Neuronal stem cell (in vitro differentiated cells): ENCODE data around the gene CALM3.

ENCODE experiments used
- DNase-seq: peaks from one replicate; pipeline ENCODE4 v3.0.0-alpha.2; 2013; ENCODE audit warnings: low spot score
- H2AFZ ChIP-seq: one replicate; pipeline ENCODE4 v1.6.1; 2013; ENCODE audit warnings: mild to moderate bottlenecking, low read length, inconsistent platforms
- H2AK5ac ChIP-seq: 2 replicates; pipeline ENCODE4 v1.6.1; 2013; ENCODE audit warnings: low read depth, mild to moderate bottlenecking, inconsistent platforms, low read length, moderate library complexity, mixed read lengths
- H2BK120ac ChIP-seq: 2 replicates; pipeline ENCODE4 v1.6.1; 2013; ENCODE audit warnings: low read depth, mild to moderate bottlenecking, inconsistent platforms, low read length, moderate library complexity, mixed read lengths
- H2BK12ac ChIP-seq: one replicate; pipeline ENCODE4 v1.6.1; 2013; ENCODE audit warnings: low read length, inconsistent platforms
- H2BK15ac ChIP-seq: 2 replicates; pipeline ENCODE4 v1.6.1; 2013; ENCODE audit warnings: mild to moderate bottlenecking, low read length, inconsistent platforms, mixed read lengths
- H2BK5ac ChIP-seq: one replicate; pipeline ENCODE4 v1.6.1; 2013; ENCODE audit warnings: inconsistent platforms, mild to moderate bottlenecking, low read length, moderate library complexity
- H3K14ac ChIP-seq: one replicate; pipeline ENCODE4 v1.6.1; 2013; ENCODE audit warnings: low read length, inconsistent platforms
- H3K18ac ChIP-seq: 2 replicates; pipeline ENCODE4 v1.6.1; 2013; ENCODE audit warnings: low read length, inconsistent platforms
- H3K23ac ChIP-seq: 2 replicates; pipeline ENCODE4 v1.6.1; 2013; ENCODE audit warnings: low read depth, mild to moderate bottlenecking, mixed read lengths, low read length, inconsistent platforms; ENCODE audit not compliant: poor library complexity
- H3K27ac ChIP-seq: replicated peaks from 3 replicates; pipeline ENCODE4 v1.5.1; 2013; ENCODE audit warnings: low read length, inconsistent platforms
- H3K27me3 ChIP-seq, 3 experiments: 2 replicates each; pipeline ENCODE4 v1.6.1; 2013; ENCODE audit warnings: low read length in 3 of 3, mild to moderate bottlenecking in 2 of 3, inconsistent platforms in 1 of 3, low read depth in 1 of 3, mixed read lengths in 1 of 3, moderate library complexity in 1 of 3; ENCODE audit not compliant: control insufficient read depth in 3 of 3, insufficient read depth in 3 of 3
- H3K36me3 ChIP-seq, 2 donors: replicated peaks in 1 of 2; 2 replicates each; pipeline ENCODE4 v1.6.1; 2013; ENCODE audit warnings: low read length in 2 of 2; ENCODE audit not compliant: control insufficient read depth in 2 of 2, insufficient read depth in 2 of 2
- H3K4ac ChIP-seq: 2 replicates; pipeline ENCODE4 v1.6.1; 2013; ENCODE audit warnings: inconsistent platforms, mild to moderate bottlenecking, low read length, moderate library complexity
- H3K4me1 ChIP-seq, 2 donors: 1 replicate in 1 of 2; 2 replicates in 1 of 2; pipeline ENCODE4 v1.6.1; 2013; ENCODE audit warnings: low read length in 2 of 2, low read depth in 1 of 2; ENCODE audit not compliant: control insufficient read depth in 2 of 2, insufficient read depth in 1 of 2
- H3K4me2 ChIP-seq: one replicate; pipeline ENCODE4 v1.6.1; 2013; ENCODE audit warnings: mild to moderate bottlenecking, low read length, inconsistent platforms; ENCODE audit not compliant: insufficient read depth, poor library complexity, severe bottlenecking
- H3K4me3 ChIP-seq, 2 donors: 2 replicates each; pipeline ENCODE4 v1.5.1; 2013; ENCODE audit warnings: low read length in 2 of 2, mild to moderate bottlenecking in 2 of 2, inconsistent platforms in 1 of 2, moderate library complexity in 1 of 2
- H3K79me1 ChIP-seq: one replicate; pipeline ENCODE4 v1.6.1; 2013; ENCODE audit warnings: low read depth, mild to moderate bottlenecking, inconsistent platforms, low read length, moderate library complexity
- H3K9ac ChIP-seq: one replicate; pipeline ENCODE4 v1.6.1; 2013; ENCODE audit warnings: mild to moderate bottlenecking, low read depth, low read length, inconsistent platforms; ENCODE audit not compliant: poor library complexity
- H3K9me3 ChIP-seq, 2 donors: replicated peaks in 1 of 2; 2 replicates each; pipeline versions ENCODE3 to v1.6.1; 2013; ENCODE audit warnings: low read length in 2 of 2, mild to moderate bottlenecking in 2 of 2, inconsistent platforms in 1 of 2, low read depth in 1 of 2, mixed read lengths in 1 of 2, moderate library complexity in 1 of 2; ENCODE audit not compliant: control insufficient read depth in 2 of 2, insufficient read depth in 1 of 2
- H4K8ac ChIP-seq: one replicate; pipeline ENCODE4 v1.6.1; 2013; ENCODE audit warnings: low read depth, mild to moderate bottlenecking, inconsistent platforms, low read length, moderate library complexity
- H4K91ac ChIP-seq: one replicate; pipeline ENCODE4 v1.6.1; 2013; ENCODE audit warnings: low read length, low read depth, mild to moderate bottlenecking, inconsistent platforms; ENCODE audit not compliant: poor library complexity
- WGBS, 2 donors: extraction: QIAGEN DNeasy Blood & Tissue Kit; methylation state at CpG; one replicate each; pipeline ENCODE4 v1.1.7; 2013; ENCODE audit warnings: missing lambda C conversion rate in 2 of 2, mixed read lengths in 1 of 2; ENCODE audit not compliant: insufficient read length in 2 of 2, insufficient replicate concordance in 1 of 2; ENCODE audit errors: extremely low coverage in 2 of 2; 5-methylcytosine and 5-hydroxymethylcytosine counted together

CALM3 gene

DNA sequence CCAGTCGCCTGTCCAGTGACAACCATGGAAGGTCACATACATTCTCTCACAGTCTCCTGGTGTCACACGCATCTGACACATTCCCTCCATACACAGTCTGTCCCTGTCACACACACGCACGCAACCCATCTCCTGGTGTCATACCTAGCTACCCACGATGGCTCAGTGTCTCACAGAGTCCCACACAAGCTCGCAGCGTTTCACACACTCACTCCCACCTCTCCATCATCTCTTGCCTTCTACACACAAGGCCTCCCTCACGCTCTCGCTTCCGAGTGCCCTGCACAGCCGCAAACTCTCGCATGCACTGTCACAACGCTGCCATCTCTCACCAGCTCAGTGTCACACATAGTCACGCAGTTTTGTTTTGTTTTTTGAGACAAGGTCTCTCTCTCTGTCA, 36.1 kb downstream of the CALM3 start:
- WGBS, 2 donors = no CpG with 5 or more reads among the region's 14 CpGs

DNA sequence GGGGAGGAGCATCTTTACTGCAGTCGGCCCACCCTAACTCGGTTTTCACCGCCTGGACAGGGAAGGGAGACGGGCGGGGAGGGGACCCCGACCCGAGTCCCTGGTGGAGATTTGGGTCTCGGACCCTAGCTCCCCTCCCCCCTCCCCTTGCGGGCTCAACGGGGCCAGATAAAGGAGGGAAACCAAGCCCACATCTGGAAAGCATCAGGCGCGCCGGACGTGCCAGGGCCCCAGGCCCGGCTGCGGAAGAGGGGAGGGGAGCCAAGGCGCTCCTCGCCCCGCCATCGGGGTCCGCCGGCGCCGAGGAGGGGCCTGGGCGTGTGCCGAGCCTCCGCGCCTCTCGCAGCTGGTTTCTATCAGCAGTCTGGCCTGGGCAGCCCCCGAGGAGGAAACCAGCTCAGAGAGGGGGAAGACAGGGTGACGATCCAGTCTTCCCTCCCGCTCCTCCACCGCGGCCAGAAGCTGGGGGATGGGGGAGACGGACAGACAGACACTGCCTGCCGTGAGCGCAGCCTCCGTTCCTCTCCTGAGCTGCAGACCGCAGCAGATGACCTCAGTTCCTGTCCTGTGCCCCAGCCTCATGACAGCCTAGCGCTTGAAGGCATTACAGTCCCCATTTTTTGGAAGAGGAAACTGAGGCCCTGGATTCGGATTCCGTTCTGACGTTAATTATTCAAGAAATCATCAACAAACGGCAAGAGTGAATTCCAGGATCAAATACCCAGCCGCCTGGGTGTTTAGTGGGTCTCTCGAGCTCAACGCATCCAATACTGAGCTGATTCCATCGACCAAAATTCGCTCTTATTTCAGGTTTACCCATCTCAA, 38.4 kb downstream of the CALM3 start:
- H3K14ac ChIP-seq = peak overlapping the region; percentile 66
- peak overlapping the region; percentile 96 for H3K18ac ChIP-seq
- H3K36me3 ChIP-seq = no peaks in the 10 kb centered on the region
- WGBS, 2 donors = no CpG with 5 or more reads among the region's 49 CpGs
- no peaks in the 10 kb centered on the region for H3K9me3 ChIP-seq
- H3K4me1 ChIP-seq = peaks cover 9 to 26% of the 10 kb centered on the region in 2 donors
- peak overlapping the region; percentile 6 for H3K23ac ChIP-seq
- H3K79me1 ChIP-seq = no peaks in the 10 kb centered on the region
- H2BK15ac ChIP-seq = peak overlapping the region; percentile 14
- no peak overlapping the region for H3K4ac ChIP-seq
- H2BK12ac ChIP-seq = peak overlapping the region; percentile 8
- no peak overlapping the region for H4K8ac ChIP-seq
- peak overlapping the region; percentile 47 for H3K27ac ChIP-seq
- peak overlapping the region; percentile 78 for H2BK120ac ChIP-seq
- H4K91ac ChIP-seq = no peak overlapping the region
- H3K9ac ChIP-seq = peak overlapping the region; percentile 56
- H3K27me3 ChIP-seq = peaks cover 3 to 44% (median 40%) of the 10 kb centered on the region in 3 experiments
- peak overlapping the region; percentile 97 for H2AFZ ChIP-seq
- H3K4me2 ChIP-seq = peak overlapping the region; percentile 98
- DNase-seq = no peak
- peak overlapping the region; percentile 44 to 81 for H3K4me3 ChIP-seq
- H2AK5ac ChIP-seq = peak overlapping the region; percentile 24
- H2BK5ac ChIP-seq = peak overlapping the region; percentile 48

More for the DNA sequence above, 36.1 kb downstream of the CALM3 start:
- H3K14ac ChIP-seq = no peak overlapping the region
- H2BK120ac ChIP-seq = no peak overlapping the region
- no peak overlapping the region for H4K8ac ChIP-seq
- H4K91ac ChIP-seq = no peak overlapping the region
- H3K23ac ChIP-seq = no peak overlapping the region
- no peak overlapping the region for H3K4ac ChIP-seq
- H3K79me1 ChIP-seq = no peaks in the 10 kb centered on the region
- H2BK12ac ChIP-seq = no peak overlapping the region
- no peak overlapping the region for H3K4me2 ChIP-seq
- H3K4me1 ChIP-seq = peaks cover 9 to 30% of the 10 kb centered on the region in 2 donors
- H3K36me3 ChIP-seq = no peaks in the 10 kb centered on the region
- no peak for DNase-seq
- no peak overlapping the region for H3K27ac ChIP-seq
- H3K27me3 ChIP-seq = peaks cover 3 to 55% (median 50%) of the 10 kb centered on the region in 3 experiments
- peak overlapping the region in 1 of 2 donors; percentile 15 for H3K4me3 ChIP-seq
- no peaks in the 10 kb centered on the region for H3K9me3 ChIP-seq
- peak overlapping the region; percentile 13 for H3K9ac ChIP-seq
- no peak overlapping the region for H2BK15ac ChIP-seq
- no peak overlapping the region for H2AK5ac ChIP-seq
- no peak overlapping the region for H2BK5ac ChIP-seq
- H2AFZ ChIP-seq = no peak overlapping the region
- no peak overlapping the region for H3K18ac ChIP-seq

DNA sequence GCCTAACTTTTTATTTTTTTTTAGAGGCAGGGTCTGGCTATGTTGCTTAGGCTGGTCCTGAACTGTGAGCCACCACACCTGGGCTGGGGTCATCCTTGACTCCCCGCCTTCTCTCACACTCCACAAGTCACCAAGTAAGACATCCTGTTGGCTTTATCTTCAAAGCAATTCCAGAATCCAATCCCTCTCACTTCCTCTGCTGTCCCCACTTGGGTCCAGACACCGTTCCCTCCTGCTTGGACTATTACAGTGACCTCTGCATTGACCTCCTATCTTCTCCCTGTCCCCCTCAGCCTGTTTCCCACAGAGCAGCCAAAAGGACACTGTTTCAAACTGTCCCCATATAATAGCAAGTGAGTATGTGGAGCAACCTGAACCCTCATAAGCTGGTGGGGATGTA, 39.5 kb downstream of the CALM3 start:
- Histone ChIP-seq H3K9ac (no peak overlapping the region), H2BK12ac (no peak overlapping the region), H4K8ac (no peak overlapping the region), H3K4me2 (no peak overlapping the region), H3K27ac (no peak overlapping the region), H3K36me3 (no peaks in the 10 kb centered on the region), H3K79me1 (no peaks in the 10 kb centered on the region), H3K27me3 (peaks cover 3 to 37% (median 33%) of the 10 kb centered on the region in 3 experiments), H3K23ac (no peak overlapping the region), H3K9me3 (no peaks in the 10 kb centered on the region), H3K4ac (no peak overlapping the region), H3K4me3 (no peak overlapping the region), H2BK15ac (peak overlapping the region; percentile 55), H2AK5ac (peak overlapping the region; percentile 8), H2BK5ac (no peak overlapping the region), H2BK120ac (no peak overlapping the region), H3K4me1 (peaks cover 11 to 20% of the 10 kb centered on the region in 2 donors), H2AFZ (no peak overlapping the region), H3K18ac (no peak overlapping the region), H4K91ac (no peak overlapping the region), H3K14ac (peak overlapping the region; percentile 31)
- DNase-seq = no peak
- WGBS, 2 donors = no CpG with 5 or more reads among the region's 2 CpGs

DNA sequence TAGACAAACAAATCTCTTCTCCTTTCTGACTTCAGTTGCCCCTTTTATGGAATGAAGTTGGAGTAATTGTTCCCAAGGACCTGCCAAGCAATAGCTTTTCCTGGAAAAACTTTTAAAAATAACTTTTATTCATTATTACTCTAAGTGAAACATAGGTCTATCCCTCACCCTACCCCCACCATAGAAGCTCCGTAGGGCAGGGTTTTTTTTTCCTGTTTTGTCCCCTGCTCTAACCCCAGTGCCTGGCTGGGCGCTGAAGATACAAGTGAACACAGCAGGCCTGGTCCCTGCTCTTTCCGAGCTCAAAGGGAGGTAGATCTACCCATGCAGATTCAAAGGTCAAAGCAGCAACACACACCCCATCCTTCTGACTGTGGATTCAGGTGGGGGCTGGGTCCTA, 43.6 kb downstream of the CALM3 start:
- no peak overlapping the region for H3K4ac ChIP-seq
- no peak overlapping the region for H4K91ac ChIP-seq
- no peak for DNase-seq
- H2AFZ ChIP-seq = peak overlapping the region; percentile 25
- no peak overlapping the region for H2BK120ac ChIP-seq
- H3K4me2 ChIP-seq = no peak overlapping the region
- peaks cover 12 to 19% of the 10 kb centered on the region in 2 donors for H3K9me3 ChIP-seq
- H3K4me3 ChIP-seq = no peak overlapping the region
- no peak overlapping the region for H4K8ac ChIP-seq
- no peaks in the 10 kb centered on the region for H3K79me1 ChIP-seq
- peaks cover 3 to 4% of the 10 kb centered on the region in 2 donors for H3K4me1 ChIP-seq
- H2BK5ac ChIP-seq = no peak overlapping the region
- no peak overlapping the region for H2BK12ac ChIP-seq
- H3K9ac ChIP-seq = peak overlapping the region; percentile 50
- H3K23ac ChIP-seq = no peak overlapping the region
- H3K27ac ChIP-seq = no peak overlapping the region
- H3K18ac ChIP-seq = no peak overlapping the region
- no peak overlapping the region for H2AK5ac ChIP-seq
- H3K36me3 ChIP-seq = no peaks in the 10 kb centered on the region
- no peak overlapping the region for H2BK15ac ChIP-seq
- WGBS, 2 donors = no CpG with 5 or more reads among the region's 3 CpGs
- H3K27me3 ChIP-seq = peaks cover 12 to 44% (median 27%) of the 10 kb centered on the region in 3 experiments
- H3K14ac ChIP-seq = no peak overlapping the region
